ENCODE data around the gene ALOX5.

Gene ALOX5

DNA sequence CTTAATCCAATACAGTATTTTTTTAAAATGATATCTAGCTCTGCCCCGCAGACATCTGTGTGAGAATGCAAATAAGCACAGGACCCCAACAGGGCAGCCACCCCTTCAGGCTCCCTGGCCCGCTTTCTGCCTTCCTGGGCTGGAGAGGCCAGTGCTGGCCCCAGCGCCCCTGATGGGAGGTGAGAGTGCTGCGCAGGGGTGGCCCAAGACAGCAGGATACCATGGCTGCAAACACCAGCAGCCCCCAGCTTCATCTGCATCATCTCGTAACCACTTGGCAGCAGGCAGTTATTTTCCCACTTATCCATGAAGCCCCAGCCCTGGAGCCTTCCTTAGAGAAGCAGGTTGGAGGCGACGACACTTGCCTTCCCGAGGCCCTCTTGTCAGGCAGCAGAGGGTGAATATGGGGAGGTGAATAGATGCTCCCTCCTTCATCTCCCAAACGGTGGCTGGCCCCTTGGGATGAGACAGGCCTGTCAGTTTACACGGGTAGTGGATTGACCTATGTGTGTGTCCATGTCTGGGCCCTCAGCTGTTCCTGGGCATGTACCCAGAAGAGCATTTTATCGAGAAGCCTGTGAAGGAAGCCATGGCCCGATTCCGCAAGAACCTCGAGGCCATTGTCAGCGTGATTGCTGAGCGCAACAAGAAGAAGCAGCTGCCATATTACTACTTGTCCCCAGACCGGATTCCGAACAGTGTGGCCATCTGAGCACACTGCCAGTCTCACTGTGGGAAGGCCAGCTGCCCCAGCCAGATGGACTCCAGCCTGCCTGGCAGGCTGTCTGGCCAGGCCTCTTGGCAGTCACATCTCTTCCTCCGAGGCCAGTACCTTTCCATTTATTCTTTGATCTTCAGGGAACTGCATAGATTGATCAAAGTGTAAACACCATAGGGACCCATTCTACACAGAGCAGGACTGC lies 71.2 kb downstream of the ALOX5 start:
- no peak for DNase-seq

DNA sequence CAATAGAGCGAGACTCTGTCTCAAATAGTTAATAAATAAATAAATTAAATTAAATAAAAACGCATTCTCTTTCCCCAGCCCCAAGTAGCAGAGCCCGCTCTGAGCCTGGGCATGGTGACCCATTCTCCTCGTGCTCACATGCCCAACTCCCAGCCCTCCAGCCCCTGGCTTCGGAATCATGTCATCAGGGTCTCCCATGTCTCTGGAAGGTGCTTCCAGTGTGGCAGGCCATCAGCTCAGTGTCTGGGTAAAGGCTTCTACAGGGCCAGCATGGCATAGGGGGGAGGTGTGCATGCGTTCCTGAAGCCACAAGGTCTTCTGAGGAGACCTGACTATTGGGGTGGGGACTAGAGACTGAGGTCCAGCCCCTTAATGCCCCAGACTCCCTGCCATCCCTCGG lies 72.8 kb downstream of the ALOX5 start:
- no peak for DNase-seq

GRCh38 chr10:45447416-45447815 lies 73.4 kb downstream of the ALOX5 start:
- DNase-seq: no peak

DNA sequence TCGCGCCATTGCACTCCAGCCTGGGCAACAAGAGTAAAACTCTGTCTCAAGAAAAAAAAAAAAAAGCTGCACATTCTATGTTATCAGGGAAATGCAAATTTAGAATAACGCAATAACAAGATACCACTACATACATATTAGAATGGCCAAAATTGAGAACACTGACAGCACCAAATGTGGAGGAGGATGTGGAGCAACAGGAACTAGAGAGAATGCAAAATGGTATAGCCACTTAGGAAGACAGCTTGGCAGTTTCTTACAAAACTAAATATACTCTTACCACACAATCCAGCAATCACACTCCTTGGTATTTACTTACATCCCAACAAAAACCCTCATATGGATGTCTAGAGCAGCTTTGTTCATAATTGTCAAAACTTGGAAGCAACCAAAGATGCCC lies 76.8 kb downstream of the ALOX5 start:
- DNase-seq: no peak

DNA sequence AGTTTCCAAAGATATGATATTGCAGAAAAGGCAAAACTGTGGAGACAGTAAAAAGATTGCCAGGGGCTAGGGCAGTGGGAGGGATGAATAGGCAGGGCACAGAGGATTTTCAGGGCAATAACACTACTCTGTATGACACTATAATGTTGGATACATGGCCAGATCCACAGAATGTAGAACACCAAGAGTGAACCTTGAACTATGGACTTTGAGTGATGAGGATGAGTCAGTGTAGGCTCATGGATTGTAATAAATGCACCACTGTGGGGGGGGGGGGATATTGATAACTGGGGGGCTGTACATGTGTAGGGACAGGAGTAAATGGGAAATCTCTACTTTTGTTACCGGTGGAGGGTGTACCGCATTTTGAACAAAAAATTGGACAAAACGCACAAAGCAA lies 77.4 kb downstream of the ALOX5 start:
- no peak for DNase-seq

- DNase-seq: no peak
Observed at GRCh38 chr10:45452268-45452667, 78.3 kb downstream of the ALOX5 start.

DNA sequence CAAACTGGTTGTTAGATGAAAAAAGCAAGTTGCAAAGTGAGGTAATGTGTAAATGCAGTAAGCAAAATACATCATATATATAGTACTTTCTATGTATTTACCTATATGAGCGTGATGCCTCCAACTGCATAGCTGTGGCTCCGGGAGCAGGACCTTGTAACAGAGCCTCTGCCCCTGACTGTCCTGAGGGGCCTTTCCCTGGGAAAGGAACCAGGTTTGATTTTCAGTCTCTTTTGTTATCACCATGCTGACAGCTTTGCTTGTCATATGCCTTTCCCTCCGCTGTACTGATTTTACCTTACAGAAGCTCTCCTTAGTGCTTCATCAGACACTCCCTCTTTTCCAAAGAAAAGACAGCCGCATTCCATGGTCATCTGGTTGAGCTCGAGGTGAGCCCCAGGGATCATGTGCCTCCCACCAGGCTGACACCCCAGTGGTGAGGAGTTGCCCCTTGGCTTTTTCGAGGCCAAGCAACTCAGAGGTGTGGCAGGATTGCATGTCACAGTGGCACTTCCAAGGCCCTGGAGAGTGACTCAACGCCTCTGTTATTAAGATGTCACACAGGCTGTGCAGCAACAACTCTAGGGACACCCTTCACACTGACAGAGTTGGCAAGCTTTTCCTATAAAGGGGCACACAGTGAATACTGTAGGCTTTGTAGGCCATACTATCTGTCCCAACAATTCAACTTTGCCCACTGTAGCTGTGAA lies 78.9 kb downstream of the ALOX5 start:
- DNase-seq: no peak

- no peak for DNase-seq
Observed at GRCh38 chr10:45453639-45454255, 79.7 kb downstream of the ALOX5 start.

DNA sequence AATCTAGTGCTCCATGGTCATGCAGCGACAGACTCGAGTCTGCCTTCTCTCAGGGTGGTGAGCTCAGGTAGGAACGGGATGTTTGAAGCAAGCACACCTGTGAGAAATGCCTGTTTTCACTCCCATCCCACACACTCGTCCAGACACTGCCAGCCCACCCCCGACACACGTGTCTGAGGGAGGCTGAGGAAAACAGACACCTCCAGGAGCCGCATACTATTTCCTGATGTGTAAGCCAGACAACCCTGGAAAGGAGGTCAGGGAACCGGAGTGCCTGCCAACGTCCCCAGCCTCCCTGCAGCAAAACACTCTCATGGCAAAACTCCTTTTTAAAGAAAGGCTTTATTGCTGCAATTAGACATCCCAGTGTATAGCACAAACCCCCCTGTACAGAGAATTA lies 80.2 kb downstream of the ALOX5 start:
- no peak for DNase-seq

- DNase-seq: no peak
Observed at GRCh38 chr10:45454859-45455258, 80.8 kb downstream of the ALOX5 start.

GRCh38 chr10:45456233-45456632 lies 82.2 kb downstream of the ALOX5 start:
- no peak for DNase-seq

- DNase-seq: no peak
Observed at GRCh38 chr10:45456822-45457221, 82.8 kb downstream of the ALOX5 start.

DNA sequence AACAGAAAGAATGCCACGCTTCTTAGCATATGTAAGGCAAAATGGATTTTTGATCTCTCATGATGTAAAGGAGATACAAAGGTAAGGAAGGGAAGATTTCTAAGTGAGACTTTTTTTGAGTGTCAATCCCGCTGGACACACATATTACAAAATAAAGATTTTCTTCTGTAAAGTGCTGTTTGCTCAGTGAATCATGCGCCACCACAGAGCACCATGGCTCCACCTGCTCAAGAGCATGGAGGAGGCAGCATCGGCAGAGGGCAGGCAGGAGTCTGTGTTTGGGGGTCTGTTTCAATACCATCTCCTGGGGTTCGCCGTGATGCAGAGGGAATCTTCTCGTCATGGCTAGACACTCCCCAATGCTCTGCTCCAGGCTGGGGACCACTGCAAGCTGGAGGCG lies 83.5 kb downstream of the ALOX5 start:
- no peak for DNase-seq

DNA sequence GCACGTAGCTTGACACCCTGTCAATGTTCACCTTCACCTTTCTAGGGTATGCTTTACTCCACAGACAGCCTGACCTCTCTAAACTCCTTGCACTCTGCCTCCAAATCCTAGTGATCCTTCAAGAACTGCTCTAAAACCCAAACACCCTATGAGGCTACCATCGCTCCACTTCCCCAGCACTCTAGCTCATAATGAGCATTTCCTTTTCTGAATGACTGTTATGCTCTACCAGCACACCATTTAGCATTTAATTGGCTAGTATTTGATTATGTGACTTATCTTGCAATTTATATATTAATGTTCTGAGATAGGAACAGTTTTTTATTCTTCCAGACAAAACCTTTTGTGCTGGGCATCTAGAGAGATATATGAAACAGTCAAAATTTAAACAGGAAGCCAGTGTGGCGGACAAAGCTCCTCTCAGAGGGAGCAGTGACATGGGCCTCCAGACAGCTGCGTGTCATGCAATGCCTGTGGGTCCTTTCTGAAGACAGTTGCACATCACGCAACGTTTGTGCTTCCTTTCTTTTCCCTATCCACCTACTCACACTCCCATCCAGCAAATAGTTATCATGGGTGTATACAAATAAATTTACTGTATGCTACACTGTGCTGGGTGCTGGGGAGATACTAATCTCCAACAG lies 86.3 kb downstream of the ALOX5 start:
- no peak for DNase-seq

- no peak for DNase-seq
Observed at GRCh38 chr10:45461034-45461433, 87.0 kb downstream of the ALOX5 start.

- no peak for DNase-seq
Observed at GRCh38 chr10:45463244-45464116, 89.5 kb downstream of the ALOX5 start.

DNA sequence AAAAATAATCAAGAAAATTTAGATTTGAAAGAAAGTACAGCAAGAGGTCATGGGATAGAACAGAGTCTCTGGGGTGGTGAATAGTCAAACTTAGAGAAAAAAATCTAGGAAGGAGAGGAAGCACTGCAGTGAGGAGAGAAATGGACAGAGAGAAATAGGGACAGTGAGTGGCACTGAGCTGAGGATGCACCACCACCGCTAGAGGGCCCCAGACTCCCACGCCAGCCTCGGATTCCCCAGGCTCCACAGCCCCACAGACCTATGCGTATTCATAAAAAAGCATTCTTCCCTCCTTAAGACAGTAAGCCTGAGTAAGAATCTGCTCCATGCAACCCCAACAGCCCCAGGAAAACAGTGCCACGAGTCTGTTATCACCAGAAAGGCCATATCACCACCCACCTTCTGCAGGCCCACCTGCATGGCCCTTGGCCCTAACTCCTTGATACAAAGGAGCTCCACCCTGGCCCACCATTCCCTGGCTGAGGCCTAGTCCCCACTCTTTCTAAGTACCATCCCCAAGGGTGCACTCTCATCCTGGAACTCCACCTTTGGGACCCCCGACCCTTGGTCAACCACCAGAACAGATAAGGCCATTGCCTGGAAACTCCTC lies 91.0 kb downstream of the ALOX5 start:
- peak; percentile 77 for DNase-seq

- DNase-seq: no peak
Observed at GRCh38 chr10:45466784-45467183, 92.8 kb downstream of the ALOX5 start.

GRCh38 chr10:45468079-45468478 lies 94.1 kb downstream of the ALOX5 start:
- no peak for DNase-seq

DNA sequence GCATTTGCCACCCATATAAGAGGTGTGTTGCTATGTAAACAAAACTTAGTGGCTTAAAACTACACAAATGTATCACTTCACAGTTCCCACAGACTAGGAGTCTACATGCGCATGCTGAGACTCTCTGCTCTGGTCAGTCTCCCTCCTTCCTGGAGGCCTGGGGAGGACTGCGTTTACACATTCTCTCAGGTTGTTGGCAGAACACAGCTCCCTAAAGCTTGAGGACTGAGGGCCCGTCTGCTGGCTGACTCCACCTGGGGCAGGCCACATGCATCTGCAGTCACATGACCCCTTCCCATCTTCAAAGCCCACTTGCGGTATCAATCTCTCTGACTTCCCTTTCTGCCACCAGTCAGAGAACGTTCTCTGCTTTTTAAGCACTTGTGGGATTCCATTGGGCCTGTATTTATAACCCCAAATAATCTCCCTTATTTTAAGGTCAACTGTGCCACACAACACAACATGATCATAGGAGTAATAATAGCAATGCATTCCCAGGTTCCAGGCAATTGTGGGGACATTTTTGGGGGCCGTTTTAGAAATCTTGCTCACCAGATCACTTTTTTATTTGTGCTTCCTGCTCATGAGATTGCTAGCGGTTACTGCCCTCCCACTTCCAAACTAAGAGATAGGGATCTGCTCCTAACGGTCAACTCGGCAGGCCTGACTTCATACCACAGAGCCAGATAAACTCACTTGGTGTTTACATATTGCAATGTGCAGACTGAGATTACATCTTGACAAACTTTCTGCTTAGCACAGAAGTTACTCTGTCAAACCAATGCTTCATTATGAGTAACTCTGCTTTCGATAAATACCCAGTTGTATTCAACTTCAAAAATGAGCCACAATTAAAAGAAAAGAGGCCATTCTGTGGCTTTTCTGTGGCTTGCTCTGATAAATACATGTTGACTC lies 96.3 kb downstream of the ALOX5 start:
- DNase-seq: peak; percentile 38

- no peak for DNase-seq
Observed at GRCh38 chr10:45471059-45471458, 97.0 kb downstream of the ALOX5 start.
